ENCODE measurements around the gene CAMK4.

The CAMK4 gene

GRCh38 chr5:111507276-111507675, 283.1 kb downstream of the CAMK4 start:
- no peak overlapping the region for H2AFZ ChIP-seq (ENCODE audit: low read depth, low read length)
- no peak overlapping the region for H3K4me3 ChIP-seq (ENCODE audit: low read length)
- no peaks in the 10 kb centered on the region for H3K27me3 ChIP-seq (ENCODE audit: low read depth, low read length)
- H3K9me3 ChIP-seq (ENCODE audit: insufficient read depth, low read length), result no peaks in the 10 kb centered on the region
- H3K36me3 ChIP-seq (replicated peaks; ENCODE audit: low read depth, low read length), result no peaks in the 10 kb centered on the region
- no peak overlapping the region for H3K9ac ChIP-seq (ENCODE audit: low read length)
- TF ChIP-seq, protein P1, sequence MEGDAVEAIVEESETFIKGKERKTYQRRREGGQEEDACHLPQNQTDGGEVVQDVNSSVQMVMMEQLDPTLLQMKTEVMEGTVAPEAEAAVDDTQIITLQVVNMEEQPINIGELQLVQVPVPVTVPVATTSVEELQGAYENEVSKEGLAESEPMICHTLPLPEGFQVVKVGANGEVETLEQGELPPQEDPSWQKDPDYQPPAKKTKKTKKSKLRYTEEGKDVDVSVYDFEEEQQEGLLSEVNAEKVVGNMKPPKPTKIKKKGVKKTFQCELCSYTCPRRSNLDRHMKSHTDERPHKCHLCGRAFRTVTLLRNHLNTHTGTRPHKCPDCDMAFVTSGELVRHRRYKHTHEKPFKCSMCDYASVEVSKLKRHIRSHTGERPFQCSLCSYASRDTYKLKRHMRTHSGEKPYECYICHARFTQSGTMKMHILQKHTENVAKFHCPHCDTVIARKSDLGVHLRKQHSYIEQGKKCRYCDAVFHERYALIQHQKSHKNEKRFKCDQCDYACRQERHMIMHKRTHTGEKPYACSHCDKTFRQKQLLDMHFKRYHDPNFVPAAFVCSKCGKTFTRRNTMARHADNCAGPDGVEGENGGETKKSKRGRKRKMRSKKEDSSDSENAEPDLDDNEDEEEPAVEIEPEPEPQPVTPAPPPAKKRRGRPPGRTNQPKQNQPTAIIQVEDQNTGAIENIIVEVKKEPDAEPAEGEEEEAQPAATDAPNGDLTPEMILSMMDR (IDR thresholded peaks at IDR 0.05; ENCODE audit: low read depth, low read length), result no peak
- no peak for TF ChIP-seq EZH2phosphoT487 (IDR thresholded peaks at IDR 0.05; ENCODE audit: low read depth)
- H3K27ac ChIP-seq (ENCODE audit: low read length), result no peak overlapping the region
- peaks cover 54% of the 10 kb centered on the region for H3K79me2 ChIP-seq (ENCODE audit: low read length)
- H3K4me2 ChIP-seq (ENCODE audit: low read length), result no peak overlapping the region
- peaks cover 41% of the 10 kb centered on the region for H4K20me1 ChIP-seq (ENCODE audit: insufficient read depth, low read length)
- H3K4me1 ChIP-seq (ENCODE audit: low read length), result peaks cover 25% of the 10 kb centered on the region

- Histone ChIP-seq H2AFZ (ENCODE audit: low read depth, low read length) (no peak overlapping the region), H3K4me2 (ENCODE audit: low read length) (peak overlapping the region; percentile 92), H3K27ac (ENCODE audit: low read length) (no peak overlapping the region), H3K9me3 (ENCODE audit: insufficient read depth, low read length) (no peaks in the 10 kb centered on the region), H3K4me3 (ENCODE audit: low read length) (peak overlapping the region; percentile 87; the same call in 1 of the 2 replicates), H4K20me1 (ENCODE audit: insufficient read depth, low read length) (peaks cover 41% of the 10 kb centered on the region), H3K9ac (ENCODE audit: low read length) (no peak overlapping the region), H3K27me3 (ENCODE audit: low read depth, low read length) (no peaks in the 10 kb centered on the region), H3K36me3 (replicated peaks; ENCODE audit: low read depth, low read length) (no peaks in the 10 kb centered on the region), H3K79me2 (ENCODE audit: low read length) (peaks cover 54% of the 10 kb centered on the region), H3K4me1 (ENCODE audit: low read length) (peaks cover 29% of the 10 kb centered on the region)
- no peak for TF ChIP-seq EZH2phosphoT487 (IDR thresholded peaks at IDR 0.05; ENCODE audit: low read depth)
- TF ChIP-seq, protein P1 (IDR thresholded peaks at IDR 0.05; ENCODE audit: low read depth, low read length), result no peak
Observed at GRCh38 chr5:111509119-111509518, 284.9 kb downstream of the CAMK4 start.

DNA sequence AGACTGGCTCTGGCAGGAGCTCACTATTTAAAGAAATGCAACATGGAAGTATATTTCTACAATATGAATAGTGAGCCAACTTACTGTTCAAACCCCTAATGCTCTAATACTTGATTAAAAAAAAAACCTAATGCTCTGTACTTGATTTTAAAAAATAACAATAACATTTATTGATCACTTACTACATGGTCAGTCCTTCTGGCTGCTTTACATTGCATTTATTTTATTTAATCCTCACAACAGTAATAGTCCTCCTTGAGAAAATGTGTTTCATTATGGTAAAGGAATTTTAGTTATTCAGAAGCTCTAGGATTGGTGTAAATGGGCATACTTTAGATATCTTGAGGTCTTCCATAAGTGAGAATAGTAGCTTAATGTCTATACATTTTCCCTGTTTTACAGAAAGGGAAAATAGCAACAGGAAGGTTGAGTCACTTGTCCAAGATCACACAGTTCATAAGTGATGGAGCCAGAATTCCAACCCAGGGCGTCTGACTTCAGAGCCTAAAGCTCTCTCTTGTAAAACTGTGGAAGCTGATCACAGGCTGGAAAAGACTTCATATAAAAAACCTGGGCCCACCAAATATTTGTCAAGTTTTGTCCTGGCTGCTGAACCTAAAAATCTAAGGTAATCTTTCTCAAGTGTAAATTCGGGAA, 287.1 kb downstream of the CAMK4 start:
- no peaks in the 10 kb centered on the region for H3K9me3 ChIP-seq (ENCODE audit: insufficient read depth, low read length)
- no peak for TF ChIP-seq EZH2phosphoT487 (IDR thresholded peaks at IDR 0.05; ENCODE audit: low read depth)
- TF ChIP-seq, protein P1 (IDR thresholded peaks at IDR 0.05; ENCODE audit: low read depth, low read length), result no peak
- peak overlapping the region; percentile 87 for H3K4me3 ChIP-seq (ENCODE audit: low read length)
- H3K27ac ChIP-seq (ENCODE audit: low read length), result peak overlapping the region; percentile 78
- no peaks in the 10 kb centered on the region for H3K36me3 ChIP-seq (replicated peaks; ENCODE audit: low read depth, low read length)
- H3K27me3 ChIP-seq (ENCODE audit: low read depth, low read length), result no peaks in the 10 kb centered on the region
- peaks cover 54% of the 10 kb centered on the region for H3K79me2 ChIP-seq (ENCODE audit: low read length)
- peaks cover 29% of the 10 kb centered on the region for H3K4me1 ChIP-seq (ENCODE audit: low read length)
- 0 out of 2 replicates have a peak overlapping the region, but pooled peaks have one; percentile 25 for H2AFZ ChIP-seq (ENCODE audit: low read depth, low read length)
- peak overlapping the region; percentile 94 for H3K9ac ChIP-seq (ENCODE audit: low read length)
- peaks cover 41% of the 10 kb centered on the region for H4K20me1 ChIP-seq (ENCODE audit: insufficient read depth, low read length)
- H3K4me2 ChIP-seq (ENCODE audit: low read length), result peak overlapping the region; percentile 92

GRCh38 chr5:111511831-111512374, 287.7 kb downstream of the CAMK4 start:
- Histone ChIP-seq H3K9ac (ENCODE audit: low read length) (peak overlapping the region; percentile 94), H4K20me1 (ENCODE audit: insufficient read depth, low read length) (peaks cover 36% of the 10 kb centered on the region), H3K4me1 (ENCODE audit: low read length) (peaks cover 29% of the 10 kb centered on the region), H3K27me3 (ENCODE audit: low read depth, low read length) (no peaks in the 10 kb centered on the region), H3K27ac (ENCODE audit: low read length) (peak overlapping the region; percentile 78), H3K79me2 (ENCODE audit: low read length) (peaks cover 53% of the 10 kb centered on the region), H3K36me3 (replicated peaks; ENCODE audit: low read depth, low read length) (no peaks in the 10 kb centered on the region), H3K4me3 (ENCODE audit: low read length) (peak overlapping the region; percentile 87), H3K9me3 (ENCODE audit: insufficient read depth, low read length) (no peaks in the 10 kb centered on the region), H3K4me2 (ENCODE audit: low read length) (peak overlapping the region; percentile 92), H2AFZ (ENCODE audit: low read depth, low read length) (peak overlapping the region; percentile 25; the same call in 1 of the 2 replicates)
- no peak for TF ChIP-seq EZH2phosphoT487 (IDR thresholded peaks at IDR 0.05; ENCODE audit: low read depth)
- TF ChIP-seq, protein P1 (IDR thresholded peaks at IDR 0.05; ENCODE audit: low read depth, low read length), result no peak

All from OCI-LY3 (cell line).